Heart right ventricle (tissue), 16 donors: ENCODE results near the gene COX17. TPM values are rescaled to one million over a fixed set of nuclear protein-coding genes. Genes with fewer than 3 reads are reported as not detected.

ENCODE experiments used
- ATAC-seq, 8 donors: fragments of 200-7000 bp; cut with Tn5 transposase; one replicate each; pipeline ENCODE4 v1.9.1; 2020; ENCODE audit warnings: mild to moderate bottlenecking in 8 of 8, moderate library complexity in 8 of 8, moderate number of reproducible peaks in 1 of 8
- DNase-seq, 2 donors: peaks; one replicate each; pipeline ENCODE4 v3.0.0-alpha.2; 2020
- H3K27ac ChIP-seq, 10 donors: fragments of 200-600 bp; sonication (generic) in 2 of 10; one replicate each; pipeline versions ENCODE4 v1.5.0 to v1.8.0; 2020 to 2022; ENCODE audit warnings: mild to moderate bottlenecking in 3 of 10
- H3K27me3 ChIP-seq, 7 donors: fragments of 200-600 bp; one replicate each; pipeline ENCODE4 v1.8.0; 2021 to 2022; ENCODE audit warnings: mild to moderate bottlenecking in 2 of 7
- H3K36me3 ChIP-seq, 9 donors: fragments of 200-600 bp; sonication (generic) in 1 of 9; one replicate each; pipeline versions ENCODE4 v1.5.0 to v1.8.0; 2020 to 2022; ENCODE audit warnings: mild to moderate bottlenecking in 2 of 9
- H3K4me1 ChIP-seq, 9 donors: fragments of 200-600 bp; sonication (generic) in 1 of 9; one replicate each; pipeline versions ENCODE4 v1.5.0 to v1.8.0; 2020 to 2022; ENCODE audit warnings: mild to moderate bottlenecking in 4 of 9
- H3K4me3 ChIP-seq, 10 donors: fragments of 200-600 bp; sonication (generic) in 2 of 10; one replicate each; pipeline versions ENCODE4 v1.5.0 to v1.8.0; 2020 to 2022; ENCODE audit warnings: mild to moderate bottlenecking in 7 of 10, moderate library complexity in 2 of 10
- H3K9me3 ChIP-seq, 11 donors: fragments of 200-600 bp in 10 of 11; sonication (generic) in 2 of 11; one replicate each; pipeline versions ENCODE4 v1.5.0 to v1.8.0; 2013 to 2022; ENCODE audit warnings: mild to moderate bottlenecking in 2 of 11, control low read depth in 1 of 11, moderate library complexity in 1 of 11
- WGBS, 2 donors: extraction: QIAGEN DNeasy Blood & Tissue Kit; methylation state at CpG; one replicate each; pipeline ENCODE4 v1.1.7; 2013; ENCODE audit warnings: inconsistent platforms in 1 of 2; 5-methylcytosine and 5-hydroxymethylcytosine counted together
- intact Hi-C, 10 donors: fragments of 100-400 bp; cut with DNase I; formaldehyde crosslinking; loops; one replicate each; pipeline versions ENCODE4 v1.11.1 to v1.14.2; 2022
- polyA plus RNA-seq, 2 donors: library from polyadenylated mRNA; stranded (reverse); fragments of 200-250 nt; gene quantifications; one replicate each; pipeline ENCODE4 v1.2.3, GENCODE V29; 2013
- total RNA-seq, 10 donors: library from RNA; stranded (reverse); fragmentation: NEBNext Ultra II Directional in 3 of 10; extraction: Animal tissue kit (Norgen Biotek cat#: 25700) in 3 of 10; gene quantifications; one replicate each; pipeline versions ENCODE4 v1.2.1 to v1.2.4, GENCODE V29; 2021 to 2023
- TF ChIP-seq, protein P1 (sequence below), 9 donors: fragments of 200-600 bp; sonication (generic) in 2 of 9; IDR thresholded peaks; one replicate each; pipeline versions ENCODE4 v1.5.0 to v1.8.0; 2021 to 2022; ENCODE audit warnings: antibody characterized with exemption in 9 of 9, mild to moderate bottlenecking in 5 of 9, moderate library complexity in 1 of 9
- donor health status: Arrhythmogenic right ventricular cardiomyopathy.
- donor health status: ischemic (EF 13 %, LVEDD 7.1; RV severe dilation, severe dysfunction).
- donor health status: healthy with polysubstance abuse.
- donor health status: DM: no; HTN: yes; CAD: no.
- donor health status: DM: no; HTN: no; CAD: no.
- donor health status: ischemic (EF 25% LVEDD 6.9; RV normal size, moderate dysfunction).
- donor health status: ischemic (EF 25% LVEDD 5.7; RV mildly dilated, moderate dysfunction).
- donor health status: healthy.
- donor health status: DM: yes; HTN: yes; CAD: no.
- donor health status: Ischemic cardiomyopathy.
- donor health status: ischemic (EF 35%, LVEDD 5.7; RV mildly dilated, moderate dysfunction).
- donor health status: nonischemic (EF 11% LVEDD 7.7; RV severe dilation, severe dysfunction).
- donor health status: DM: yes; HTN: yes; CAD: no.
- donor health status: PGD.
- donor health status: ischemic (EF 29% LVEDD 5.4; RV normal size, mild dysfunction).
- donor health status: nonischemic (EF 23%, LVEDD 6.1; RV moderate dilation, normal function).

Gene COX17
- total and polyA plus RNA-seq, 12 donors, result 76.2 to 733 (median 110) TPM

DNA sequence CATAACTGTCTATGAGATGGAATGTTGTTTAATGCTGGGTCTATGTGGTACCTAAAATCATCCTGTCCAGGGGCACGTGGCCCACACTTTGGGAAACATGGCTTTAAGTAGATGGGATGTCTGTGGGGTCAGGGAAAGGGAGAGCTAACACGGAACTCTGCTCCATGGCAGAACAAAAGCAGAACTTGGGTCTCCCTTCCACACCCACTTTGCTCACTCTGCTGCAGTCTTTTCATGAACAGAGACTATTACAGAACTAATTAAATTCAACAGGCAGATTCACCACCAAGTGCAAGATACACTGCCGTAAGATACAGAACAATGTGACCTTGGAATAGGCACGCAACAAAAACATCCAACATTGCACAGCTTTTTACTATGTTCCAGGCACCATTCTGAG lies 45.0 kb downstream of the COX17 start:
- no peak for DNase-seq

DNA sequence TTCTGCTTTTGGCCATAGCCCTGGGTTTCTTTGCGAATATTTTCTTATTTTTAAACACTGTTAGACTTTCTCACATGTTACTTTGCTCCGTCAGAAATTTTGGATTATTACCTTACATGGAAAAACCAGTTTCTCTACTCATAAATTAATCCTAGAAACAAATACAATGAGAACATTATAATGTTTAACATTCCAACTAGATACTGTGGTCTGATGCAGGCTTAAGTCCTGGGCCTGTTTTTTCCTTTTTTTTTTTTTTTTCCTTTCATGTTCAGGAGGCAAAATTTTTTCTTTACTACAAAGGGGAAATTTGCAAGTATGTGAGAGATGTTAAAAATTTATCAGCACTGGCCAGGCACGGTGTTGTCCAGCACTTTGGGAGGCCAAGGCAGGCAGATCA lies 45.7 kb downstream of the COX17 start:
- H3K36me3 ChIP-seq, result no peaks in the 10 kb centered on the region
- H3K4me1 ChIP-seq, result peaks cover 3 to 76% (median 68%) of the 10 kb centered on the region in 9 donors
- 81 to 86% methylated on average over 3 of the region's 3 CpGs for WGBS, 2 donors
- no peak overlapping the region for H3K4me3 ChIP-seq
- intact Hi-C loops, result loop anchor here in 2 of 10 donors (5.0 kb wide), 1 partner anchor 34 kb away; the partner anchor contains the start of gene PLA1A (in 2 of the 2)
- no peak for ATAC-seq
- DNase-seq, result no peak
- H3K9me3 ChIP-seq, result no peaks in the 10 kb centered on the region
- TF ChIP-seq, protein P1, sequence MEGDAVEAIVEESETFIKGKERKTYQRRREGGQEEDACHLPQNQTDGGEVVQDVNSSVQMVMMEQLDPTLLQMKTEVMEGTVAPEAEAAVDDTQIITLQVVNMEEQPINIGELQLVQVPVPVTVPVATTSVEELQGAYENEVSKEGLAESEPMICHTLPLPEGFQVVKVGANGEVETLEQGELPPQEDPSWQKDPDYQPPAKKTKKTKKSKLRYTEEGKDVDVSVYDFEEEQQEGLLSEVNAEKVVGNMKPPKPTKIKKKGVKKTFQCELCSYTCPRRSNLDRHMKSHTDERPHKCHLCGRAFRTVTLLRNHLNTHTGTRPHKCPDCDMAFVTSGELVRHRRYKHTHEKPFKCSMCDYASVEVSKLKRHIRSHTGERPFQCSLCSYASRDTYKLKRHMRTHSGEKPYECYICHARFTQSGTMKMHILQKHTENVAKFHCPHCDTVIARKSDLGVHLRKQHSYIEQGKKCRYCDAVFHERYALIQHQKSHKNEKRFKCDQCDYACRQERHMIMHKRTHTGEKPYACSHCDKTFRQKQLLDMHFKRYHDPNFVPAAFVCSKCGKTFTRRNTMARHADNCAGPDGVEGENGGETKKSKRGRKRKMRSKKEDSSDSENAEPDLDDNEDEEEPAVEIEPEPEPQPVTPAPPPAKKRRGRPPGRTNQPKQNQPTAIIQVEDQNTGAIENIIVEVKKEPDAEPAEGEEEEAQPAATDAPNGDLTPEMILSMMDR (IDR thresholded peaks at IDR 0.05), result no peak
- no peaks in the 10 kb centered on the region for H3K27me3 ChIP-seq
- H3K27ac ChIP-seq, result peak overlapping the region in 7 of 10 donors; percentile 33 to 84 (median 69)

More for the DNA sequence above, 45.0 kb downstream of the COX17 start:
- ATAC-seq, result no peak
- no peaks in the 10 kb centered on the region for H3K9me3 ChIP-seq
- intact Hi-C loops, result loop anchor here in 2 of 10 donors (5.0 kb wide), 1 partner anchor 35 kb away; the partner anchor contains the start of gene PLA1A (in 2 of the 2)
- TF ChIP-seq, protein P1 (IDR thresholded peaks at IDR 0.05), result no peak
- no peaks in the 10 kb centered on the region for H3K36me3 ChIP-seq
- peak overlapping the region in 1 of 10 donors; percentile 76 for H3K27ac ChIP-seq
- peaks cover 9 to 76% (median 68%) of the 10 kb centered on the region in 9 donors for H3K4me1 ChIP-seq
- WGBS, 2 donors, result 70 to 77% methylated on average over 4 of the region's 4 CpGs
- no peaks in the 10 kb centered on the region for H3K27me3 ChIP-seq
- H3K4me3 ChIP-seq, result no peak overlapping the region

DNA sequence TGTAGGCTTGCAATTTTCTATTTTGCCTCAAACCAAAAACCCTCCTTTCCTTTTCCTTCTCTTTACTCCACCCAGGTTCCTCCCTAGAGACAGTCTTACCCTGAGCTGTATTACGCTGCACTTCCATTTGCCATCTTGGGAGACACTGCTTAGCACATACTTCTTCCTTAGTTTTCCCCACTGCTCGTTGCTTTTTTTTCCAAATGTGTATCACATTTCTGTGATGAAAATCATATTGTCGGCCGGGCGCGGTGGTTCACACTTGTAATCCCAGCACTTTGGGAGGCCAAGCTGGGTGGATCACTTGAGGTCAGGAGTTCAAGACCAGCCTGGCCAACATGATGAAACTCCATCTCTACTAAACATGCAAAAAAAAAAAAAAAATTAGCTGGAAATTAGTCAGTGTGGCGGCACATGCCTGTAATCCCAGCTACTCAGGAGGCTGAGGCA lies 46.3 kb downstream of the COX17 start:
- Histone ChIP-seq H3K4me3 (no peak overlapping the region), H3K27me3 (no peaks in the 10 kb centered on the region), H3K9me3 (no peaks in the 10 kb centered on the region), H3K4me1 (peaks cover 3 to 76% (median 67%) of the 10 kb centered on the region in 9 donors), H3K27ac (peak overlapping the region in 9 of 10 donors; percentile 33 to 84 (median 69)), H3K36me3 (no peaks in the 10 kb centered on the region)
- TF ChIP-seq, protein P1 (IDR thresholded peaks at IDR 0.05), result no peak
- intact Hi-C loops, result loop anchor here in 2 of 10 donors (5.0 kb wide), 1 partner anchor 34 kb away; the partner anchor contains the start of gene PLA1A (in 2 of the 2)
- ATAC-seq, result peak in 5 of 8 donors; percentile 26 to 53 (median 27)
- WGBS, 2 donors, result 79 to 86% methylated on average over 7 of the region's 7 CpGs
- DNase-seq, result no peak

DNA sequence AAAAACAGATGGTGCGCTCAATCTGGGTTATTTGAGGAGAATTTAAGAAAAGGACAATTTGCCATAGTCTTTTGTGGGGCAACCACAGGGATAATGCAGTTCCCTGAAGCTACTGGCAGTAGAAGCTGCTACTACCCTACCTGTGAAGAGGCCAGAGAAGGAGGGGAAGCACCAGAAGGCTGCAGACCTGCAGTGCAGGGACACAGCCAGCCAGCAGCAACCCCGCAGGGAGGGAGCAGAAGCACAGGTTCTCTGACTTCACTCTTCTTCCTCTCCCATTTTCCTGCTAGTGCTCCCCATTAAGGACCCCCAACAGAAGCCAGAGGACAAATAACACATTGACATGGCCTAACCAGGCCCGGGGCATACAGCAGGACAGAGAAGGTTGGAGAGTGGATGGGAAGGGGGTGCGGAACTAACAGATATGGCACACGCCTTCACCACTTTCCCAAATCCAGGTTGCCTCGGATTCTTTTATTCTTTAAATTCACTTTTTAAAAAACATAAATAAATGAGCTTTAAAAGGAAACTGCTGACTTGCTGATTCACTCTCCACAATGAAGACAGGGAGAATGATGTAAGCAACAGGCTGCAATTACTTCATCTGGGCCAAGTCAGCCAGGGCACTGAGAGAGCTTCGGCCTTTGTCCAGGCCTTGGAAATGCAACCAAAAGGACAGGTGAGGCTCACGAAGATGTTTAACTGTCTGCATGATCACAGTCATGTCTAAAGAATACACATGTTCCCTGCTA lies 46.9 kb downstream of the COX17 start:
- no peak for DNase-seq
- H3K4me3 ChIP-seq, result no peak overlapping the region
- no peaks in the 10 kb centered on the region for H3K36me3 ChIP-seq
- no peaks in the 10 kb centered on the region for H3K27me3 ChIP-seq
- 80 to 83% methylated on average over 8 of the region's 8 CpGs for whole genome bisulfite sequencing, 2 donors
- peak in 6 of 8 donors; percentile 36 to 58 (median 47) for ATAC-seq
- H3K27ac ChIP-seq, result peak overlapping the region in 9 of 10 donors; percentile 33 to 84 (median 69)
- no peaks in the 10 kb centered on the region for H3K9me3 ChIP-seq
- TF ChIP-seq, protein P1 (IDR thresholded peaks at IDR 0.05), result no peak
- peaks cover 3 to 76% (median 65%) of the 10 kb centered on the region in 9 donors for H3K4me1 ChIP-seq
- intact Hi-C loops, result loop anchor here in 2 of 10 donors (5.0 kb wide), 1 partner anchor 33 kb away; the partner anchor contains the start of gene PLA1A (in 2 of the 2)
